ENCODE results near the gene CMTR2.
"Not testable (repeated sequence)": the region's sequence is repeated elsewhere in the genome, so short reads cannot be mapped to it uniquely, and the experiment has no call there.

- TF ChIP-seq CTCF (IDR thresholded peaks at IDR 0.05); JUND (IDR thresholded peaks at IDR 0.05); IRF3 (IDR thresholded peaks at IDR 0.05; ENCODE audit: low read depth, low read length); EZH2phosphoT487 (IDR thresholded peaks at IDR 0.05; ENCODE audit: borderline replicate concordance, low read depth); REST (IDR thresholded peaks at IDR 0.05; ENCODE audit: low read depth, low read length); ELF1 (IDR thresholded peaks at IDR 0.05); SIN3A (IDR thresholded peaks at IDR 0.05; ENCODE audit: borderline replicate concordance, low read depth, low read length); YY1 (IDR thresholded peaks at IDR 0.05; ENCODE audit: low read depth); TAF1 (IDR thresholded peaks at IDR 0.05; ENCODE audit: borderline replicate concordance, low read depth, low read length); TCF12 (IDR thresholded peaks at IDR 0.05); EP300 (IDR thresholded peaks at IDR 0.05; ENCODE audit: borderline replicate concordance in 1 of 2, low read depth in 1 of 2, low read length in 1 of 2): not testable (repeated sequence)
Observed at GRCh38 chr16:71292095-71292494, 2.9 kb upstream of the CMTR2 start.
